UCSD-AML1 (cell line): ENCODE results near the gene UBAC2.
A peak's percentile ranks its signal among the peaks of the same experiment; 100 is the strongest.

Experiments used
- DNase-seq: peaks from one replicate; lab custom pipeline; 2025; ENCODE audit not compliant: unreplicated experiment; lab: John Stamatoyannopoulos, UW

UBAC2 gene

DNA sequence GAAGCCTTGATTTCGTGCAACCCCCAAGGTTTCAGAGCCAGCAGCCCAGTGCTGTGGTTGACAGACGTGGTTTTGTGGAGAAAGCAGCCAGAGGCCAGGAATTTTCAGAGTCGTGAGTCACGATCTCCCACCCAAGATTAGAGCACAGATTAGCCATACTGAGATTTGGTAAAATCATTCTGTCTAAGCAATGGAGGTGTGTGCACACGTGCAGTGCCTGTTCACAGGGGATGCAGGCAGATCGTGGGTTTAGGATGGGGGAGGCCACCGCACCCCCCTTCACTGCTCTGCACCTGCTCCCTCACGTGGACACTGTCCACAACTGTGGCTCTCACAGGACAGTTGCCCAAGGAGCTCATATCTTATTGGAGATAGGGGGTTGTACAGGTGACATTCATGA is 153.2 kb downstream of the UBAC2 start:
- no peak for DNase-seq

DNA sequence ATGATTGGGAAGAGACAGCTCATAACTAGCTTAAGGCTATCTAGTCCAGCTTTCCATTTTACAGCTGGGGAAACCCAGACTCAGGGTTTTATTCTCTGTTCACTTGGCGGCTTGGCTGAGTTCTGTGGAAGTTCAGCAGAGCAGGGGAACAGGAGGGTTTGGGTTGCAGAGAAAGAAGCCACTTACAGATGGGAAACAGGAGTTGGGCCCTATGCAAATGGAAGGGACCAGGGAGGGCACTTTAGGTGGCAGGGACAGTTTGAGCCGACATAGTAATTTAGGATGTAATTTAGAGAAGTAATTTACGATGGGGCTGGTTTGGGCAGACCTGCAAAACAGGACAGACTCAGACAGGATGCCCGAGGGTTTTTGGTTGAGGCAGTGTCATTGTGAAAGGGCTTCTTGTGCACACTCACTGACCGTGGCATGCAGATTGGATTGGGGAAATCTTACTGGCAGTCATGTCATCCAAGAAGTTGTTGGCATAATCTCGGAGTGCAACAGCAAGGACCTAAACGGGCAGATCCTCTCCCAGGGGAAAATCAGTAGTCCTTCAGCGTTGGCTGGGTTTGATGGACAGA is 153.8 kb downstream of the UBAC2 start:
- no peak for DNase-seq

- DNase-seq = no peak
These were observed 154.8 kb downstream of the UBAC2 start for GRCh38 chr13:99355267-99356011.

DNA sequence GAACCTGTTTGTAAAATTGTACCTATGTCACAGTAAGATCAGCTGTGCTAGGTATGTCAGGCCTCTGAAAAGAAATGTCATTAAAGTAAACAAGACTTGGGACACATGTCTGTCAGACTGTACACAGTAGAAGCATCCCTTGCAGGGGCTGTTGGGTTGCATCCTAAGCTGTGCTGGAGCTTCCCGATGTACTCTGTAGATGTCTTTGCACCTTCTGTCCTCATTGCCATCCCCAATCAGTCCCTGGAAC is 155.3 kb downstream of the UBAC2 start:
- DNase-seq = no peak

GRCh38 chr13:99356262-99357091 is 155.8 kb downstream of the UBAC2 start:
- peak; percentile 42 for DNase-seq

DNA sequence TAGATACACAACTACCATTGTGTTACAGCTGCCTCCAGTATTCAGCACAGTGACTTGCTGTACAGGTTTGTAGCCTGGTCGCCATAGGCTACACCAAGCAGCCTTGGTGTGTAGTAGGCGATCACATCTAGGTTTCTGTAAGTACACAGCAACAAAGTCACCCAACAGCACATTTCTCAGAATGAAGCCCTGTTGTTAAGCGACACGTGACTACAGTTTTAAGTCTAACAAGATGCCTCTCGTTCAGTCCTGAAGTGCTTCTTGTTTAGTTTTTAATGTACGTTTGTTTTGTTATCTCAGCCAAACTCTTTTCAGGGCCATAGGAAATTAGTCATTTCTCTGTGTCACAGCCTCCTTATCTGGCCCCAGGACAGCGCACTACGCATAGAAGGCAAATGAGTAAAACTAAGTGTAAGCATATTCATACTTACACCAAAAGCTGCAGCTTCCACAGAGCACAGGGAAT is 156.5 kb downstream of the UBAC2 start:
- no peak for DNase-seq

DNA sequence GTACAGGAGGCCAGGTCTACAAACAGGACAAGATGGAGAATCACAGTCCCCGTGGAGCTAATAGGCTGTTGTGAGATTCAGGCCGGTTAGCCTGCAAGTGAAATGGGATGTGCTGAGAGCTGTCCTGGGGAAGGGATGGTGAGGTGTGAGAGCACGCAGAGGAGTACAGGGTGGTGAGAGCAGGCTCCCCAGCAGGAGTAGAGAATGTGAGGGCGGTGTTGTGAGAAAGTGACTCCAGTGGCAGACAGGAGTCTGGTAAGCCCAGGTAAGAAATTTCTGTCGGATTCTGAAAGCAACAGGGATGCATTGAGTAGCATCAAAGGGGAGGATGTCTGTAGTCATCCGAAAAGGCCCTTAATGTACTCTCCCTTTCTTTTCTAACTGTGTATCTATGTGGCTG is 157.3 kb downstream of the UBAC2 start:
- no peak for DNase-seq

- DNase-seq = no peak
These were observed 158.9 kb downstream of the UBAC2 start for GRCh38 chr13:99359528-99359927.

- no peak for DNase-seq
These were observed 160.0 kb downstream of the UBAC2 start for GRCh38 chr13:99360696-99361095.

GRCh38 chr13:99361197-99361596 is 160.5 kb downstream of the UBAC2 start:
- DNase-seq = no peak

DNA sequence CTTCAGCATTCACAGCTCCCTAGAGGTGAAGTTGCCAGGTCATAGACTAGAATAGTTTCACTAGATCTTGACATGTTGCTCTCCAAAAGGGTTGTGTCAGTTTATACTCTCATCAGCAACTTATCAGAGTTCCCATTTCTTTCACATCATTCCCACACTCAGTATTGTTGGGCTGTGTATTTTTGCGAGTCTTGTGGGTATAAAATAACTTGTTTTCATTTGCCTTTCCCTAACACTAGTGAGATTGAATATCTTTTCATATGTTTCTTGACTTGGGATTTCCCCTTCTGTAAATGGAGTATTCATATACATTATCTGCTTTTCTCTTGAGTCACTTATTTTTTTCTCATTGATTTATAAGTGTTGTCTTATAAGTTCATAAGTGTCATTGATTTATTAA is 161.7 kb downstream of the UBAC2 start:
- no peak for DNase-seq

DNA sequence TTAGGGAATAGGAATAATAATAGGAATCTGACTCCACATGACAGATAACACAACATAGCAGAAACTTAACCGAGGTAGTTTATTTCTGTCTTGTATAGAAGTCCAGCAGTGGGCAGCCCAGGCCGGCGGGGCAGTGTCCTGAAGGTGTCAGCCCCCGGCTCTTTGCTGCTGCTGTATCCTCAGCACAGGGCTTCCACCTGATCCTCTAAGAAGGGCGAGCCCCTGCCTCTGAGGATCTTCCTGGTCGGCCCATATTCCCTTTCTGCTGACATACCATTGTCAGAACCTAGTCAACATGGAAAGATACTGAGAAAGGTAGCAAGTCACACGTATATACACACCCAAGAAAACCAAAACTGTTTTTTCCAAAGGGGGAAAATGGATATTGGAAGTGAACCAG is 162.7 kb downstream of the UBAC2 start:
- DNase-seq = no peak

DNA sequence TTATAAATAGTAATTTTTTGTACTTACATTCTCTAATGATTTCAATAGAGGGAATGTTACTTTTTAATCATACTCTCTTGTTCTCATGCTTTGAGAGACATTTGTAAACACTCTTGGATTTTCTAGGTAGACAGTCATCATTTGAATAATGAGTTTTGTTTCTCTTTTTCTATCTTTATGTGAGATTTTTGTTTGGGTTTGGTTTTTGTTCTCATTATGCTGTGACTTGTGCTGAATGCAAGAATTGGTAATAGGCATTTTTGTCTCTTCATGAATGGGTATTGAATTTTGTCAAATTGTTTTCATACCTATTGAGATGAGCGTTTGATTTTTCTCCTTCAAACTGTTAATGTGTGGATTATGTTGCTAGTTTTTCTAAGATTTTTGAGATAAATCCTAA is 163.3 kb downstream of the UBAC2 start:
- no peak for DNase-seq

DNA sequence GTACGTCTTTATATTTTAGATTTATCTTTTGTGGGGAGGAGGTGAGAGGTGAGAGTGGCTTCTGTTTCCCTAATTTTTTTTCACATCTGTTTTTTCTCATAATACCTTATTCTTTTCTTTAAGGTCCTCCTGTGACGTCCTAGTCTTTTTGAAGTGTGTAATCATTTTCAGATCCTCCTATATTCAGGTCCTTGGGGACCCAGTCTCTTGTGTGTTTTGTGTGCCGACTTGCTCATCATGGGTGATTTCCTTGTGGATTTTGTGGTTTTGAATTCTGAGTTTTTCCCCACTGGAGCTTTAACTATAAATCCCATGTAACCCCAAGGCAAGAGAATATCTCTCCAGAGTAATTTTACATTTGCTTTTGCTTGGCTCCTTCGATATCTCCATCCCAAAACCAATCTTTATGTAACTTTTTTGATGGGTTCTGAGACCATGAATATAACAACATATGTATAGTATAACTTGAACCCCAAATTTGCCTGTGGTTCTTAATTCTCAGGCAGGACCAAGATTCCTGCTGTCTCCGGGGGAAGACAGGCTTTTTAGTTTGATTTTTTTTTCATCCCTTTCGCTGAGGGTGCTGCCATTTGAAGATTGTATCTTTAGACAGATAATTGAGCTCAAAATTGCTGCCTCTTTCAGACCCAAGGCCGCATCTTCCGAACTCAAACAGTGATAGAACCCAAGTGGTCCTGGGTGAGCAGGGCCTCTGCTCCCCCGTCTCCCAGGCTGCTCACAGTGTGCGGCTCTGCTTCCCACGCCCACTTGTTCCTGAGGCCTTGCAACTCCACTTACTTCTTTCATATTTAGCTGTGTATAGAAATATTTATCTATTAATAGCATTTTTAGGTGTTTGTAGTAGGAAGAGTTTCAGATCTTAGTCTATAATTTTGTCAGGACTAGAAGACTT is 165.7 kb downstream of the UBAC2 start:
- no peak for DNase-seq

DNA sequence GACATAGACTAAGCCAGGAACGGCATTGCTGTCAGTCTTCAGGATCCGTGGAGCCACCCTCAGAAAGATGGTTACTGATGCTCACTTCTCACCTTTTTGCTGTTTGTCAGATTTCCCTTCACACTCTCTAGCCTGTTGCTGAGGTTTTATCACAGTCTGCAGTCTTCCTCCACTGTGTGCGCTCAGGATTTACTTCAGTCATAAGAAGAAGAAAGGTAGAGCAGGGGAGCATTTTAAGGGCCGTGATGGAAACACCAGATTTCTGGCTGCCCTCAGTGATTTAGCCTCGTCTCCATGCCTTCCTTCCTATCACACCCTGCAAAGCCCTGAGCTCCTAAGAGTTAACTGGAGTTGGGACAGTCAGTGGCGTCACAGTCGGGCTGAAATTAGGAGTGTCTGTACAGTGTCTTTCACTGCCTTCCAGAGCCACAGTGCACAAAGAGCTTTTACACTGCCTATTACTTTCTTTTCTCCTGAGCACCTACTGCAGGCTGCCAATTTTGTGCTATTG is 166.5 kb downstream of the UBAC2 start:
- no peak for DNase-seq

GRCh38 chr13:99367663-99368448 is 167.2 kb downstream of the UBAC2 start:
- DNase-seq = no peak

DNA sequence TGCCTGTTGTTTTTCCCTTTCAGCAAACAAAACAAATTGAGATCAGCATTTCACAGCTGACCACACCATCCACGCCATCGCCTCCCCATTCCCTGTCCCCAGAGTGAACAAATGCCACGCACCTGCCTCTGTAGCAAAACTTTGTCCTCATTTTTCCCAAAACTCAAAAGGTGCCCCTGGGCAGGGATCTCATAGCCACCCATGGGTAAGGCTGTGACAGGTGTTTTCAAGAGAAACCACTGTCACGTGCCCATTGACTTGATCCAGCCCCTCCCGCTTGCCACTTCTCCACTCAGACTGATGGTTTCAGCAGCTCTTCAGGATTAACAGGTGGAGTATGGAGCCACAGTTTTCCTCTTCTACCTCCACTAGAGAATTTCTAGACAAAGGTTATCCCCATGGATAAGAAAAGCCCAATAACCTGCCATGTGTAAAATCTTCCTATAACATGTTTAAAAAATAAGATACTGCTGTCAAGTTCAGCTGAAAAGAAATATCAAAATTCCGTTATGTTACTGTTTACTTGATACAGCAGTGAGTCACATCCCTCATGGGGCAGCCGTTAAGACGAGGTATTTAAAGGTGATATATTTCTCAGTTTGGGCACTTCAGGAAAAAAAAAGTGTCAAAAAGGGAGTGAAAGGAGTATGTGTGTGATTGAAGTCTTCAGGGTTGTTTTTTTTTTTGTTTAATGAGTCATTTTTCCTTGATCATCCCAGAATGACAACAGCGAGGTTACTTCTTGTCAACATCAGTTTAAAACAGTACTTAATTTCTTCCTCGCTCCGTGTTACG is 170.0 kb downstream of the UBAC2 start:
- no peak for DNase-seq

DNA sequence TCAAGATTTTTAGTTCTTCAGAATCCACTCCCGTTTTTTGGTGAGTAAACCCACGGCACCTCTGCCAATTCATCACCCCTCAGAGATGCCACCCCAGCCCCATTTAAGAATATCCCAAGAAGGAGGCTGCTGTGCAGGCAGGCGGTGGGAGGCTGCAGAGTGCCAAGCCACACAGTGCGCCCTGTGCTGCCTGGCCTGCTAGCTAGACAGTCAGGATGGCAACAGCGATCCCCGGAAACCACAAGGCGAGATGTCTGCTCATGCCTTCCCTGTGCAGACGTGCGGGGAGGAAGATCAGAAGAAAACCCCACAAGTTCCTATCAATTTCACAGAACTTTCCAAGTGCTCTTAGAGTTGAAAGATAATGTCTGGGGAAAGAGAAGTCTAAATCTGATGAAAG is 171.3 kb downstream of the UBAC2 start:
- no peak for DNase-seq

DNA sequence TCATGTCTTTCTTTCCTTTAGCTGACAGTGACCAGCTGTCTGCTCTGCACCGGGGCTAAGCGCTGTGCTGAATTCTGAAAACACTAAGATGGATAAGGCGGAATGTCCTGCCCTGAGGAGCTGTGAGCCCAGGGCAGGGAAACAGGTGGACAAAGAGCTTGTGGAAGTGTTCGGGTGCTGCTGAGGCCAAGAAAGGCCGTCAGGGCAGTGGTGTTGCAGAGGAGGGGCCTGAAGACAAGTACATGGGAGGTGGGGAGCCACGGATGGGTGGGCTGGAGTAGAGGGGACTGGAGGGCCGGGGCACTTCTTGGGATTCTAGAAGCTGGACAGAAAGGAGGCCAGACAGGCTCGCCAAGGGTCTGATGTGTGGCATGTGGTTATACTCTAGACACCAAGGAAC is 172.8 kb downstream of the UBAC2 start:
- no peak for DNase-seq
